ENCODE results near the gene IGSF21. TPM values are rescaled to one million over a fixed set of nuclear protein-coding genes. Genes with fewer than 3 reads are reported as not detected.

The IGSF21 gene
- total RNA-seq, 3 donors from 2014 or later (not counting 1 experiment from before 2014, with no cell fraction given): not detected

GRCh38 chr1:18118491-18118890 lies 10.9 kb downstream of the IGSF21 start:
- peaks cover 15 to 37% of the 10 kb centered on the region in 2 donors for H3K27me3 Mint-ChIP-seq (ENCODE audit: low read depth in 2 of 2)
- Histone ChIP-seq H3K27me3 (ENCODE audit: control insufficient read depth, insufficient read depth, low read length) (no peaks in the 10 kb centered on the region), H3K4me1 (ENCODE audit: control insufficient read depth, insufficient read depth, low read length) (no peaks in the 10 kb centered on the region), H3K4me3 (ENCODE audit: low read length) (no peak overlapping the region), H3K27ac (ENCODE audit: low read length) (no peak overlapping the region), H3K9me3 (ENCODE audit: control insufficient read depth, insufficient read depth, low read length) (no peaks in the 10 kb centered on the region), H3K36me3 (ENCODE audit: control insufficient read depth, insufficient read depth, low read length) (no peaks in the 10 kb centered on the region)
- no peaks in the 10 kb centered on the region for H3K36me3 Mint-ChIP-seq
- TF ChIP-seq, protein P1, sequence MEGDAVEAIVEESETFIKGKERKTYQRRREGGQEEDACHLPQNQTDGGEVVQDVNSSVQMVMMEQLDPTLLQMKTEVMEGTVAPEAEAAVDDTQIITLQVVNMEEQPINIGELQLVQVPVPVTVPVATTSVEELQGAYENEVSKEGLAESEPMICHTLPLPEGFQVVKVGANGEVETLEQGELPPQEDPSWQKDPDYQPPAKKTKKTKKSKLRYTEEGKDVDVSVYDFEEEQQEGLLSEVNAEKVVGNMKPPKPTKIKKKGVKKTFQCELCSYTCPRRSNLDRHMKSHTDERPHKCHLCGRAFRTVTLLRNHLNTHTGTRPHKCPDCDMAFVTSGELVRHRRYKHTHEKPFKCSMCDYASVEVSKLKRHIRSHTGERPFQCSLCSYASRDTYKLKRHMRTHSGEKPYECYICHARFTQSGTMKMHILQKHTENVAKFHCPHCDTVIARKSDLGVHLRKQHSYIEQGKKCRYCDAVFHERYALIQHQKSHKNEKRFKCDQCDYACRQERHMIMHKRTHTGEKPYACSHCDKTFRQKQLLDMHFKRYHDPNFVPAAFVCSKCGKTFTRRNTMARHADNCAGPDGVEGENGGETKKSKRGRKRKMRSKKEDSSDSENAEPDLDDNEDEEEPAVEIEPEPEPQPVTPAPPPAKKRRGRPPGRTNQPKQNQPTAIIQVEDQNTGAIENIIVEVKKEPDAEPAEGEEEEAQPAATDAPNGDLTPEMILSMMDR (IDR thresholded peaks at IDR 0.05): no peak
- H3K27ac Mint-ChIP-seq: no peak overlapping the region
- DNase-seq (no peak), ATAC-seq (no peak)
- H3K9me3 Mint-ChIP-seq: no peaks in the 10 kb centered on the region
- no peaks in the 10 kb centered on the region for H3K4me1 Mint-ChIP-seq
- 56% methylated on average over 3 of the region's 3 CpGs for WGBS (ENCODE audit: insufficient coverage)
- intact Hi-C loops (cut with micrococcal nuclease): no loop called here
- H3K4me3 Mint-ChIP-seq: no peak overlapping the region

GRCh38 chr1:18119289-18119688 lies 11.7 kb downstream of the IGSF21 start:
- no peak overlapping the region for H3K4me3 ChIP-seq (ENCODE audit: low read length)
- no peaks in the 10 kb centered on the region for H3K4me1 ChIP-seq (ENCODE audit: control insufficient read depth, insufficient read depth, low read length)
- intact Hi-C loops (cut with micrococcal nuclease): no loop called here
- H3K36me3 ChIP-seq (ENCODE audit: control insufficient read depth, insufficient read depth, low read length): no peaks in the 10 kb centered on the region
- Mint-ChIP-seq H3K4me1 (no peaks in the 10 kb centered on the region), H3K9me3 (no peaks in the 10 kb centered on the region), H3K36me3 (no peaks in the 10 kb centered on the region), H3K27ac (no peak overlapping the region), H3K27me3 (ENCODE audit: low read depth in 2 of 2) (peaks cover 16 to 31% of the 10 kb centered on the region in 2 donors), H3K4me3 (no peak overlapping the region)
- no peaks in the 10 kb centered on the region for H3K27me3 ChIP-seq (ENCODE audit: control insufficient read depth, insufficient read depth, low read length)
- WGBS (ENCODE audit: insufficient coverage): 80% methylated on average over 3 of the region's 3 CpGs
- H3K27ac ChIP-seq (ENCODE audit: low read length): no peak overlapping the region
- DNase-seq: no peak
- no peak for ATAC-seq
- TF ChIP-seq, protein P1 (IDR thresholded peaks at IDR 0.05): no peak
- no peaks in the 10 kb centered on the region for H3K9me3 ChIP-seq (ENCODE audit: control insufficient read depth, insufficient read depth, low read length)

DNA sequence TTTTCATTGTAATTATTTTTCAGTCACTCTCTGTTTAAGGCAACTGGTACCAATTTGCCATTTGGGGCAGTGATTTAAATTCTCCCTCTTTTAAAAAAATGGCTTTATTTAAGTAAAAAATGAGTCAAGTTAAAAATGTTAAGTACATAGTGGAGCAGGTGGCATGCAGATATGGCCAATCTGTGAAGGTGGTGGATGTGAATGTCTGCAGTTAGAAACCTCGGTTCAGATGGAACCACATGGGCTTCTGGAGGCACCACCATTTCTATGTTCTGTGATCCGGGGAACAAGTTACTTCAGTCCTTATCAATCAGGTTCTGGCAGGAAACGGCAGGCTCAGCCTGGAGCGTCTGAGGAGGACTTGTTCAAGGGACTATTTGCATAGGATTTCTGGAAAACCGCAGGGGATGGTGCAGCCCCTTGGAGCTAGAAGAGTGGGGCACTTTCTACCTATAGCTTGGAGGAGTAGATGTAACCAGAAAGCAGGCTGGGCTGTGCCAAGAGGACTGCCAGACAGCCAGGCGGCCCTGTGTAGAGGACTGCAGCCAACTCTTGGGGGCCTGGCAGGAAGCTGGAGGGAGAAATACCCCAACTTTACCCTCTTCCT lies 12.3 kb downstream of the IGSF21 start:
- peaks cover 20 to 29% of the 10 kb centered on the region in 2 donors for H3K27me3 Mint-ChIP-seq (ENCODE audit: low read depth in 2 of 2)
- no peaks in the 10 kb centered on the region for H3K36me3 ChIP-seq (ENCODE audit: control insufficient read depth, insufficient read depth, low read length)
- no peaks in the 10 kb centered on the region for H3K4me1 ChIP-seq (ENCODE audit: control insufficient read depth, insufficient read depth, low read length)
- no peaks in the 10 kb centered on the region for H3K9me3 Mint-ChIP-seq
- H3K4me3 Mint-ChIP-seq: no peak overlapping the region
- intact Hi-C loops (cut with micrococcal nuclease): no loop called here
- 38% methylated on average over 6 of the region's 6 CpGs for WGBS (ENCODE audit: insufficient coverage)
- no peaks in the 10 kb centered on the region for H3K4me1 Mint-ChIP-seq
- H3K27me3 ChIP-seq (ENCODE audit: control insufficient read depth, insufficient read depth, low read length): no peaks in the 10 kb centered on the region
- TF ChIP-seq, protein P1 (IDR thresholded peaks at IDR 0.05): no peak
- DNase-seq: no peak
- H3K9me3 ChIP-seq (ENCODE audit: control insufficient read depth, insufficient read depth, low read length): no peaks in the 10 kb centered on the region
- no peak overlapping the region for H3K4me3 ChIP-seq (ENCODE audit: low read length)
- H3K27ac Mint-ChIP-seq: no peak overlapping the region
- no peak for ATAC-seq
- H3K36me3 Mint-ChIP-seq: no peaks in the 10 kb centered on the region
- H3K27ac ChIP-seq (ENCODE audit: low read length): no peak overlapping the region

GRCh38 chr1:18120638-18121037 lies 13.0 kb downstream of the IGSF21 start:
- Histone ChIP-seq H3K27me3 (ENCODE audit: control insufficient read depth, insufficient read depth, low read length) (no peaks in the 10 kb centered on the region), H3K9me3 (ENCODE audit: control insufficient read depth, insufficient read depth, low read length) (no peaks in the 10 kb centered on the region), H3K4me1 (ENCODE audit: control insufficient read depth, insufficient read depth, low read length) (no peaks in the 10 kb centered on the region), H3K4me3 (ENCODE audit: low read length) (no peak overlapping the region), H3K27ac (ENCODE audit: low read length) (no peak overlapping the region), H3K36me3 (ENCODE audit: control insufficient read depth, insufficient read depth, low read length) (no peaks in the 10 kb centered on the region)
- WGBS (ENCODE audit: insufficient coverage): 83% methylated on average over 8 of the region's 8 CpGs
- no peaks in the 10 kb centered on the region for H3K9me3 Mint-ChIP-seq
- H3K36me3 Mint-ChIP-seq: no peaks in the 10 kb centered on the region
- peaks cover 20 to 29% of the 10 kb centered on the region in 2 donors for H3K27me3 Mint-ChIP-seq (ENCODE audit: low read depth in 2 of 2)
- TF ChIP-seq, protein P1 (IDR thresholded peaks at IDR 0.05): no peak
- DNase-seq (no peak), ATAC-seq (no peak)
- no peaks in the 10 kb centered on the region for H3K4me1 Mint-ChIP-seq
- intact Hi-C loops (cut with micrococcal nuclease): no loop called here
- H3K27ac Mint-ChIP-seq: no peak overlapping the region
- no peak overlapping the region for H3K4me3 Mint-ChIP-seq
